NCI-H69 (cell line): ENCODE data around the gene TMEM204.

ENCODE experiments used
- DNase-seq: peaks from one replicate; lab custom pipeline; 2025; lab: John Stamatoyannopoulos, UW

The TMEM204 gene

DNA sequence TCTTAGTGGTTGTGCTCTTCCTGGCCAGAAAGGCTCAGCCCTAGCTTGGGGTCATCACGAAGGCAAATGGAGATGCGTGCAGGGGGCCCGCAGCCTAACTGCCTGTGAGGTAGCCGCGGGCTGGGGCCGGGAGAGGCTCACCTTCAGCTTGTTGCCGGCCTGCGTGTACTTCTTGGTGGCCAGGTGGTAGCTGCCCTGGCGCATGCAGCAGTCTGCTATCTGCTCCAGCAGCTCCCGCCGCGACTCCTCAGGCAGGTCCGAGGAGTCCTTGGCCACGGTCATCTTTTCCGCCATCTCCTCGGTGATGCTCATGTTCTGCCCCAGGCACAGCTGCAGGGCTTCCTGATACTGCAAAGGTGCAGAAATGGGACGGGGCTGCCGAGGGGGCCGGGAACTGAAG is 13.0 kb upstream of the TMEM204 start:
- no peak for DNase-seq

DNA sequence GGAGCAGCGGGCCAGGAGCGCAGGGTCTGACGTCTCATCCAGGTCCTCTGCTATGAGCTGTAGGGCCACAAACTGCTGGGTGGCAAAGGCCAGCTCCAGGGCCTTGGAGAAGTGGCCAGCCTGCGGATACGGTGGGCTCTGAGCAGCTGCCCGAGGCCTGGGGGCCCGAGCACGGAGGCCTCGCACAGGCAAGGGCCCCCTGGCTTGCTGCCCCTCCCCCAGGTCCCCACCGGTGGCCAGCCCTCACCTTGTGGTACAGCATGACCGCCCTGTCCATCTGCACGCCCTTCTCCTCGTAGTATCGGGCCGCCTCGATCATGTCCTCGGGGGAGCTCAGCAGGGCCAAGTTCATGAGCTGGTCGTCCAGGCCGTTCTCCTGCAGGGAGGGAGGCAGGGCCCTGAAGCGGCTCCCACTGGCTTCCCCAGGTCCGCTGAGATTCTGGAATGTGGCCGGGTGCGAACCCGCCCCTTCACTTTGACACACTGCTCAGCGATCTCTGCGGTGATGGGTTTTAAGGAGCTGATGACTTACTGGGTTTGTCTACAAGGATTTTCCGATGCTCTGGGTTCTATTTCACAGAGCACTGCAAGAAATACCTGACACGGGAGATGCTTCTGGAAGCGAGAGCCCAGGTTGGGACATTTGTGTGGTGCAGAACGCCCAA is 9.8 kb upstream of the TMEM204 start:
- DNase-seq = no peak

DNA sequence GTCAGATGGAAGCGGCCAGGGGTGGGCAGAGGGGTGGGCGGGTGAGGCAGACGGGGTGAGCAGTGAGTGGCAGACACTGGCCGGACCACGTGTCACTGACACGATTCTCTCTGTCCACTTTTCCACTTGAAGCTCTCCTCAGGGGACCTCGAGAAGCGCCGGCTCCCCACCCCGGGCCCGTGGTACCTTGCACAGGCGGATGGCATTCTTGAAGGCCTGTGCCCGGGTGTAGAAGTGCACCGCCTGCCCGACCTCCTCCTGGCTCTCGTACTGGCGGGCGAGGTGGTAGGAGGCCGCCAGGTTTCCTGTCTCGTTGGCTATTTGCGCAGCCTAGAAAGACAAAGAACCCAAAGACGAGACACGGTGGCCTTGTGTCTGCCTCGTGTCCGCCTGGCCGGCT is 9.1 kb upstream of the TMEM204 start:
- DNase-seq = no peak

DNA sequence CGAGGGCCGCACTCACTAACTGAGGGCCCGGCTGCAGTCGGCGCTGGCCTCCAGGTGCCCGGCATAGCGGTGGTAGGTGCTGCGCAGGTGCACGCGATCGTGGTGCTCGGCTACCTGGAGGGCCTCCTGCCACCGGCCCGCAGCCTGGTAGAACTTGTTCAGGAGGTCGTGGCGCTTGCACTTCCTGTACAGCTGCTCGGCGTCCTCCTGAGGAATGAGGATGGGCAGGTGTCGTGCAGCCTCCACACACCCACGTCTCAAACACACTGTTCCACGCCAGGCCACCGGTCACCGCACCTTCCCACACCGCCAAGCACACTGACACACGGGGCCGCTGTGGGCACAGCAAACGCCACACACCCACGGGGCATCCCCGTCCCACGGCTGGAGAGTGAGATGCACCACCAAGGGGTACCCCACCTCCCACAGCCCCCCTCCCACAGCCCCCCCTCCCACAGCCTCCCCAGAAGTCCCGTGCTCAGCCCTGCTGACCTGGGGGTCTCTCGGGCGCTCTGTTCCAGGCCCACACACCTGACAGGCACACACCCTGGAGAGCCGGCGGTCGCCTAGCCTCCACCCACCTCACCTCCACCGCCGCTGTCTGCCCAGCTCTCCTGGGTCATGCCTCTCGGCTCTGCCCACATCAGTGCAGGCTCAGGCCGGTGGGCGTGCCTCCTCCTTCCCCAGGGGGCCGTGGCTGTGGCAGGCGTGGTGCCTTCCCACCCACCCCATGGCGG is 7.4 kb upstream of the TMEM204 start:
- no peak for DNase-seq

DNA sequence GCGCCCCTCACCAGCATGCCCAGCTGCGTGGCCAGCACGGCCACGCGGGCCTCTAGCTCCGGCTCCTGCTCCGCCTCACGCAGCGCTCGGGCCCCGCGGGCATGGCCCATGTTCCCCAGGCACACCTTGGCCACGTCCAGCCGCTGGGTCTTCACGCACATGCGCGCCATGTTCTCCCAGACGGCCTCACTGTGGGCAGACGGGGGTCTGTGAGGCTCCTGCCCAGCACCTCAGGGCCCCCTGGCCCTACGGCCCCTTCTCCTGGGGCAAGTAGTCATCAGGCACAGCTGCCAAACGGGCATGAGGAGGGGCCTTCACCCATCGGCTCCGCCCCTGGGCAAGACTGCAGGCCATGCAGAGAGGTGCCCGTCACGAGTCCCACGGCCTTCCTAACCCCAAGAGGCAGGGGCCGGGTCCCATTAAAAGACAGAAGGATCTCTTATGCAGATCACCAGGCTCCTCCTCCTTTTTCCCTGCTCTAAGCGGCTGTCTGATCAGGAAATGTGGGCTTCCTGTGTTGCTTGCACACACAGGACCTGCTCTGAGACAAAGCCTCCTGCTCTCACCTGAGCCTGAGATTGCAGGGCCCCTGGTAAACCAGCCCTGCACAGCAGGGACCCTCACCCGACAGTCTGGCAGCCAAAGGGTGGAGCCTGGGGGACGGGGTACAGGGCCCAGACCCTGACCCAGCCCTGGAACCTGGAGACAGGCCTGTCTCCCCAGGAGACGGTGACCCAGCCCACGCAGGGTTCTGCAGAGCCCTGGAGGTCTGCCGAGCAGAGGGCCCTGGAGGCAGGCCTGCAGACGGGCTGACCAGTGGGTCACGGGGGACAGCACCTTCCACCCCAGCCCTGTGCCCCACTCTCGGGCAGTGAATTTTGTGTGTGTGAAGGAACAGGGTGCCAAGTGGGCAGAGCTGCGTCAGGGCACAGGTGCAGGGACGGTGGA is 6.6 kb upstream of the TMEM204 start:
- no peak for DNase-seq

DNA sequence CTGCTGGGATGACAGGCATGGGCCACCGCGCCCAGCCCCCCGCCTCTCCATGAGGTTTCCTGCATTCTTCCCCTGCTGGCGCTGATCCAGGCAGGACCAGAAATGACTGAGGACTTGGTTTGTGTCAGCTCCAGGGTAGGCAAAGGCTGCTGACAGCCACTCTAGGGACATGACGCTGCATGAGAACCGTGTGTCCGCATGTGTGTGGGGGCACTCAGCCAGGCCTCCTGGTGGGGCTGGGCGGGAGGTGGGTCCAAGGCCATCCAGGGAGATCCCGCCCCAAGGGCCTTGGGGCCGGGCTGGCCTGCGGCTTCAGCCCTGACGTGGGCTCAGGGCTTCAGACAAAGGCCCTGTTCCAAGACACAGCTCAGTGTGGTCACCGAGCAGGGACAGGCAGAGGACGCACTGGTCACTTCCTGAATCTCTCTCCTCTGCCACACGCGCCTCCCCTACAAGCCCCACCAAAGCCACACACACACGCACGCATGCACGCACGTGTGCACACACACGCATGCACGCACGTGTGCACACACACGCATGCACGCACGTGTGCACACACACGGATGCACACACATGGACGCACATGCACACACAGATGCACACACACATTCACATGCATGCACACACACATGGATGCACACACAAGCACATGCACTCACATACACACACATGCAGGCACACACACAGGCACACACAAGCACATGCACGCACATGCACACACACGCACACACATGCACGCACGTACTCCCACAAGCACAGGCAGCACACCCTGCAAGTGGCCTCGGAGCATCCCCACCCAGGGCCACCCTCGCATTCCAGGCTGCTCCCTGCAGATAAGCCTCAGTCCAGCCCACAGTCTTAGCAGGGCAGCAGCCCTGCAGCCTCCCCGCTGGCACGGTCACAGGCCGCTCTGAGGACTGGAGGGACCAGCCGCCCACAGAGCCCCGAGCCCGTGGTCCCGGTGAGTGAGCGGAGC is 5.3 kb upstream of the TMEM204 start:
- DNase-seq = no peak

DNA sequence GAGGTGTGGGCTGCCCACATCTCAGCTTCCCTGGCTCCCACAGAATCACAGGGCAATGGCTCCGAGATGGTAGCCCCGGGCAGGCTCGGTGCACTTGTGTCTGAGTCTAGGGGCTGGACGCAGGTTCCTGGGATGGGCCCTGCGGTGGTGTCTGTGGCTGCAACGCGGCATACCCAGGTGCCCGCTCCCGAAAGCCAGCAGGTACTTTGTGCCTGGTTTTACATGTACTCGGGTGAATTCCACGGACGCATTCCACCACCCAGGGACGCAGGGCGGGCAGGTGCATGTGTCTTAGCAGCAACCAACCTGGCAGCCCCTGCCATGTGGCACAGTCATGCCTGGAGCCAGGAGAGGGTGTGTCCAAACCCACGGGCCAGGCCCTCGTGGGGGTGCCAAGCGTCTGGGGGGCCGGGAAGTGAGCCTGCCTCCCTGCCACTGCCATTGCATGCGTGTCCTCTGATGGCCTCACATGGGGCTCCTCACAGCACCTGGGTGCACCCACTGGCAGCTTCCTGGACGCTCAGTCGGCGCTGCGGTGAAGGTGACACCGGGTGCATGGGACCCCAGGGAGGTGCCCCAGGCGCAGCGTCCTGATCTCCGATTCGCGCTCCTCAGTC is 4.4 kb upstream of the TMEM204 start:
- no peak for DNase-seq

DNA sequence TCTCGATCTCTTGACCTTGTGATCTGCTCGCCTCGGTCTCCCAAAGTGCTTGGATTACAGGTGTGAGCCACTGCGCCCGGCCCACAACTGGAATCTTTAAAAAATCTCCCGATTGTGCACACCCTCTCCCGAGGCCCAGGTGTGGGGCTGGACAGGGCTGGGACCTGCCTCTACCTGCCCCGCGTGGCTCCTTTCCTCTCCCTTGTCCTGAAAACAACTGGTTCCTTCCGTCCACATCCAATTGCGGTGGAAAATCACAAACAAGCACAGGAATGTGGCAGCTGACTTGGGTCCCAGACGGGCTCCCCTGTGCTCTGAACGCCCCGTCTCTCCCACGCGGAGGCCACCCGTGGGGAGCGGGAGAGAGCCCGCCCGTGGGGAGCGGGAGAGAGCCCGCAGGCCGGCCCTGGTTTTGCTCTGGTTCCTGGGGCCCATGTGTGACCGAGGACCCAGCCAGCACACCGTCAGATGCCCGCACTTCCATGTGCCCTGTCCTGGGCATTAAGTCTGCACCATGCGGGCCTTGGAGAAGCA is 3.0 kb upstream of the TMEM204 start:
- DNase-seq = no peak

DNA sequence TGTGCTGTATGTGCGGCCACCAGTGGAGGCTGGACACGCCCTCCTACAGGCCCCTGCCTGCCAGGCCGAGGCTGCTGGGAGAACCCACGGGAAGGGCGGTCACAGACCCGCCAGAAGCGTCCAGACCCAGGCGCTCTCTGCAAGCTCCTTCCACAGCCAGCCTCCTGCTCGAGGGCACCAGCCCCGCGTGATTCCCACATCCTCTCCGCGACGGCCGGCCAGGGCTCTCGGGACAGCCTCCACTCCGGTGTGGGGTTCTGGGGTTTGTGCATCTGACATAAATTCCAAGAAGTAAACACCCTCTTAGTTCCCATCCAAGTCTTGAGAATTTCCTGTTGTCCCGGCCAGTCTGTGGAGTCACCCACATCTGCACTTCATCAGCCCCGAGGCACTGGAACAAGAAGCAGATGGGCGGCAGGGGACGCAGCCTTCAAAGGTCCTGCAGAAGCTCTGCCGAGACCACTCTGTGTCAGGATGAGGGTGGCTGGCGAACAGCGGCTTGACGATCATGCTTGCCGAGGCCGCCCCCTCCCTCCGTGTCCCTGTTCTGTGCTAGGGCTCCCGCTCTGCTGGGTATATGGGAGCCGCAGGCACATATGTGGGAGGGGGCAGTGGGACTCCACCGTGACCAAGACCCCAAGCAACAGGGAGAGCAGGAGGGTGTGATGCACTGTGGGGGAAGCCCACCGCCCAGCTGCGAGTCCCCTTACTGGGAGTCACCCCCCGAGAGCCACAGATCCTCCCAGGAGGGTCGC is 2.4 kb upstream of the TMEM204 start:
- DNase-seq = no peak

DNA sequence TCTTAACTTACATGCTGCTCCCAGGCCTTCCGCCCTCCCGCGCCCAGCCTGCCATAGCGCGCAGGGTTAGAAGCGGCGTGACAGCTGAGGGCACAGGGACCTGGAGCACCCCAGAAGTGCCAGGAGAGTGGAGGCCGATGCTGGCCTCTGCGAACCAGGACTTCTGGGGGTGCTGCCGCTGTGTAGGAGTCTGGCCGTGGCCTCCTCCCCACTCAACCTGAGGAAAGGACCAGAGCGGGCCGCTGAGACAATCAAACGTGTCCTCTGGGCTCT is 1.9 kb upstream of the TMEM204 start:
- no peak for DNase-seq

DNA sequence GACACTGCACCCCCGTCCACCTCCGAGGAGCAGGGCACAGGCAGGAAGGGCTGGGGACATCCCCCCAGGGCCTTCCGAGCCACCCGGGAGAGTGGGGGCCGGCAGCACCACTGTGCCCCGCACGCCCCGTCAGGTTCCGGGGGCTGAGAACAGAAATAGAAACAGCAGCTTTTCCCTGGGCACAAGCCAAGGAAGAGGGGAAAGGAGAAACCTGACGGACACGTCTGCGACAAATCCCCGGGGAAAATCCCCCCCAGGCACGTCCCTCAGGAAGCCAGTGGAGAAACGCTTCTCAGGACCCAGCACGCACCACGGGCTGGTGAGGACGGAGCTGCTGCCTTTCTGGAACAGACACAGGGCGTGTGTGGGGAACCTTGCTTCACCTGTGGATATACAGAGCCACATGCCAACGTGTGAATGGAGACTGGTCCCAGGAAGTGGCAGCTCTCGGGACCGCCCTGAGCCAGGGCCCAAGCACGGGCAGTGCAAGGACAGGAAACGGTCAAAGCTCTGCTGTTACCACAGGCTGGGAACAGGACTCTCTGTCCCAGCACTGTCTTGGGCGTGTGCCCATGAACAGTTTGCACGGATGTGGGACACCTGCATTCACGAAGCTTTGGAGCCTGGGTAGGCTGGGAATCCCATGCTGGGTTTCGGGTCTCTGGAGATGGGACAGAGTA is 1.2 kb upstream of the TMEM204 start:
- no peak for DNase-seq

DNA sequence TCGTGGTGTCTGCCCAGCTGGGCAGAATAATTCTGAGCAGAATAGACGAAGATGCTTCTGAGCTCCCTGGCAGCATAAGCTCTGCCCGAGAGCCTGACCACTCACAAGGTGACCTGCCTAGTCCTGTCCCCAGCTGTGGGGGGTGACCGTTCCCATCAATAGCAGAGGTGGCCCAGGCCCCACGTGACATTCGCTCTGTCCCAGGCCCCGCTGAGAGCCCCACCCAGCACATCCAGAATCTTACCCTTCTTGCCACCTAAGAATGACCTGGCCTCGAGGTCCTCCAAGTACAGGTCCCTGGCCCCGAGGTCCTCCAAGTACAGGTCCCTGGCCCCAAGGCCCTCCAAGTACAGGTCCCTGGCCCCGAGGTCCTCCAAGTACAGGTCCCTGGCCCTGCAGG is 695 bp upstream of the TMEM204 start:
- no peak for DNase-seq

DNA sequence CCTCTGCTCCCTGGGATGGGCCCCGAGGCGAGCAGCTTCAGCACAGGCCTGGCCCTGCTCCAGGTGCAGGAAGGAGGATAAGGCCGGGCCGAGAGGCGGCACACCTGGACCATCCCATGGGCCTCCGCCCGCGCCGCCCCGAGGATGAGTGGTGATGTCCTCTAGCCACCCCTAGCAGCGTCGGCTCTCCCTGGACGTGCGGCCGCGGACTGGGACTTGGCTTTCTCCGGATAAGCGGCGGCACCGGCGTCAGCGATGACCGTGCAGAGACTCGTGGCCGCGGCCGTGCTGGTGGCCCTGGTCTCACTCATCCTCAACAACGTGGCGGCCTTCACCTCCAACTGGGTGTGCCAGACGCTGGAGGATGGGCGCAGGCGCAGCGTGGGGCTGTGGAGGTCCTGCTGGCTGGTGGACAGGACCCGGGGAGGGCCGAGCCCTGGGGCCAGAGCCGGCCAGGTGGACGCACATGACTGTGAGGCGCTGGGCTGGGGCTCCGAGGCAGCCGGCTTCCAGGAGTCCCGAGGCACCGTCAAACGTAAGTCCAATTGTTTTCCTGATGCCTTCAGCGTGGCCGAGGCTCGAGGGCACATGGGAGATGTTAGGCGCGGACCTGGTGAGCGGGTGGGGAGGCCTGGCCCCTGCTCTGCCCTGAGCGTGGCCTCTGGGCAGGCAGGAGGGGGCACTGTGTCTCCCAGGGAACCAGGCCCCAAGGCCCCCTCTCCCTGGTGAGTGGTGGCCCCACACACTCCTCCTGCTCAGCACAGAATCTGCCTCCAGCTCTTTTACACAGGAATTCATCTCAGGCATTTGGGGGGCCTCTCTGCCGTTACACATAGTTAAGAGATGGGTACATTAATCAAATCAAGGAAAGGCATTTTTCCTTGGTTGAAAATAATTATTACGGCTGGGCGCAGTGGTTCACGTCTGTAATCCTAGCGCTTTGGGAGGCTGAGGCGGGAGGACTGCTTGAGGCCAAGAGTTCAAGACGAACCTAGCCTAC is 855 bp downstream of the TMEM204 start:
- DNase-seq = no peak

DNA sequence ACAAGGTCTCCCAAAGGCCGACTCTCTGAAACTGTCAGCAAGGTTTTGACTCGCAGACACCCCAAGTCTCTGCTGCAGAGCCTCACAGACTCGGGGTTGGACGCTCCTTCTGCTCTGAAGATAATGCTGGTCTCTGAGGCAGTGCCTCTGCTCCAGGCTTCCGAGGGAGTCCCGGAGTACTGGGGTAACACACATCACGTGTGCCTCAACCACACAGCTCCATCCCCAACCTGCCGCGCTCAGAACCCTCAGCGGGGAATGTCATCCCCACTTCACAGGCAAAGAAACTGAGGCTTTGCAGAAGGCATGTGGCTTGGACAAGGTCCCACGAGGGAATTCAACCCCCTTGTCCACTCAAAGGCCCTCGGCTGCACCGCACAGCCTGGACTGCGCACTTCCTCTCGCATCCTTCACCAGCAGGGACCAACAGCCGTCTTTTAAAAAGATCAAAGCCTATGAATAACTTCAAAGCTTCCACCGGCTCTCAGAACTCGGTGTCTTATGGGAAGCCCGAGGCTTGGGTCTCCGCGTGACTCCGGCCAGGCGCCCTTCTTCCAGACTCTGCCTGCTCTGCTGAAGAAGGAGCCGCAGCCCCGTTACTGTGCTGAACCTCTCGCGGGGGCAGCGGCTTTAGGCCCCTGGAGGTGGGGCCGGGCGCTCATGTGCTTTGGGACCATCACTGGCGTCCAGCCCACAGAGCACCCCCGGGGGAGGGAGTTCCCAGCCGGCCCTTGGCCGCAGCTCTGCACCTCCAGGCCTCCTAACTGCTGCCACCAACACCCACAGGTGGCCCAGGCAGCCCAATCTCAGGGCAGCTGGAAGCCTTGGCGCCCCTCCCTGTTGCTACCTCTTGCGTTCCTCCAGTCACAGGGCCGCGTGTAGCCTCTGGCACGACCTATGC is 2.2 kb downstream of the TMEM204 start:
- no peak for DNase-seq

DNA sequence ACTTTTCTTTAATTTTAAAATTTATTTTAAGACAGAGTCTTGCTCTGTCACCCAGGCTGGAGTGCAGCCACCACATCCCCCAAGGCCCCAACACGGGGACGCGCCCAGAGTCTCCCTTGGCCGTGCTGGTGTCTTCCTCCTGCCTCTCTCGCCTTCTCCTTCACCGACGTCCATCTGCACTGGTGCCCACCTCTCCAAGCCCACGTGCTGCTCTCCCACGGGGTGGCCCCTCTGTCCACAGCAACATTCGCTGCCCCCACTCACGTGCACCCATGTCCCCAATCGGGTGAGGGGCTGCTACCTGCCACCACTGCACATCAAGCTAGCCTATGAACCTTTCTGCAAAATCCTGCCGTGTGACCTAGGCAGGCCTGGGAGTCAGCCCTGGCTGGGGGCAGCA is 3.1 kb downstream of the TMEM204 start:
- DNase-seq = no peak

DNA sequence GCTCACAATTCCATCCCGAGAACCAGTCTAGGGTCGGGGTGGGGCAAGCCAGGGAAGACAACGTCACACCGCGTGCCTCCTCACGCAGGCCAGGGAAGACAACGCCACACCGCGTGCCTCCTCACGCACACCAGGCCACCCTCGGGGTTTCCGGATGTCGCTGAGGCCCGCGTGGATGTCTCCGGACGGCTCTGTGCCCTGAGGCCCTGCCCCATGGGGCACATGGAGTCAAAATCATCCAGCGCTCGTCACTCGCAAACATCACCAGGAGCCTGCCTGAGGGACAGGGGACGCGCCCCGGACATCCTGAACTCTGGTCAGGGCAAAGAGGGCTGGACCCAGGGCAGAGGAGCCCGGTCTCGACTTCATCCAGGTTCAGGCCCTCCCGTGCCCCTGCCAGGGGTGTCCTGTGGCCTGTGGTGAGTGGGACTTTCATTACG is 3.7 kb downstream of the TMEM204 start:
- DNase-seq = no peak

DNA sequence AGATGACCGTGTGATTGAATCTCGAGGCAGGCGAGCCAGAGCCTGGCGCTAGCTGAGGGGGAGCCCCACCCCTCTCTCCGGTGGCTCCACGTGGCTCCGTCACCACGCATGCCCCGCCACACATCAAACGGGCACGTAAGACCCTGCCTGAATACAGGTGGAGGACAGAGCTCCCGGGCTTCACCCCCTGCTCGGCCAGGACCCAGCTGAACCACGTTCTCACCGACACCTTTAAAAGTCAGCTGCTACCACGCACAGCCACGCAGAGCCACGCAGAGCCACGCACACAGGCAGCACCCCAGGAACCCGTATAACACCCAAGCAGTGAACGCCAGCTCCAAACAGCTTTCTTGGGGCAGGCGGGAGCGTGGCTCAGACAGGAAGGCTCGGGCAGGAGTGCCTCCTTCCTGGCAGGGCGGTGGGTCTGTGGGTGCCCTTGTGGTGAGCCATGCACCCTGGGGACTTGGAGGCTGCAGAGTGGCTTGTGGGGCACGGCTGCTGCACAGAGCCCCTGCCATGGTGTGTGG is 4.4 kb downstream of the TMEM204 start:
- no peak for DNase-seq
